Activated CD4-positive, alpha-beta T cell treated with anti-CD3 and anti-CD28 coated beads for 24 hours (primary cell): ENCODE data around the gene NBPF10.
"Not testable (repeated sequence)": the region's sequence is repeated elsewhere in the genome, so short reads cannot be mapped to it uniquely, and the experiment has no call there.

Source experiments
- DNase-seq, 2 donors: peaks; one replicate each; pipeline ENCODE4 v3.0.0-alpha.2; 2020; ENCODE audit warnings: low read depth in 2 of 2

NBPF10 gene, protein sequence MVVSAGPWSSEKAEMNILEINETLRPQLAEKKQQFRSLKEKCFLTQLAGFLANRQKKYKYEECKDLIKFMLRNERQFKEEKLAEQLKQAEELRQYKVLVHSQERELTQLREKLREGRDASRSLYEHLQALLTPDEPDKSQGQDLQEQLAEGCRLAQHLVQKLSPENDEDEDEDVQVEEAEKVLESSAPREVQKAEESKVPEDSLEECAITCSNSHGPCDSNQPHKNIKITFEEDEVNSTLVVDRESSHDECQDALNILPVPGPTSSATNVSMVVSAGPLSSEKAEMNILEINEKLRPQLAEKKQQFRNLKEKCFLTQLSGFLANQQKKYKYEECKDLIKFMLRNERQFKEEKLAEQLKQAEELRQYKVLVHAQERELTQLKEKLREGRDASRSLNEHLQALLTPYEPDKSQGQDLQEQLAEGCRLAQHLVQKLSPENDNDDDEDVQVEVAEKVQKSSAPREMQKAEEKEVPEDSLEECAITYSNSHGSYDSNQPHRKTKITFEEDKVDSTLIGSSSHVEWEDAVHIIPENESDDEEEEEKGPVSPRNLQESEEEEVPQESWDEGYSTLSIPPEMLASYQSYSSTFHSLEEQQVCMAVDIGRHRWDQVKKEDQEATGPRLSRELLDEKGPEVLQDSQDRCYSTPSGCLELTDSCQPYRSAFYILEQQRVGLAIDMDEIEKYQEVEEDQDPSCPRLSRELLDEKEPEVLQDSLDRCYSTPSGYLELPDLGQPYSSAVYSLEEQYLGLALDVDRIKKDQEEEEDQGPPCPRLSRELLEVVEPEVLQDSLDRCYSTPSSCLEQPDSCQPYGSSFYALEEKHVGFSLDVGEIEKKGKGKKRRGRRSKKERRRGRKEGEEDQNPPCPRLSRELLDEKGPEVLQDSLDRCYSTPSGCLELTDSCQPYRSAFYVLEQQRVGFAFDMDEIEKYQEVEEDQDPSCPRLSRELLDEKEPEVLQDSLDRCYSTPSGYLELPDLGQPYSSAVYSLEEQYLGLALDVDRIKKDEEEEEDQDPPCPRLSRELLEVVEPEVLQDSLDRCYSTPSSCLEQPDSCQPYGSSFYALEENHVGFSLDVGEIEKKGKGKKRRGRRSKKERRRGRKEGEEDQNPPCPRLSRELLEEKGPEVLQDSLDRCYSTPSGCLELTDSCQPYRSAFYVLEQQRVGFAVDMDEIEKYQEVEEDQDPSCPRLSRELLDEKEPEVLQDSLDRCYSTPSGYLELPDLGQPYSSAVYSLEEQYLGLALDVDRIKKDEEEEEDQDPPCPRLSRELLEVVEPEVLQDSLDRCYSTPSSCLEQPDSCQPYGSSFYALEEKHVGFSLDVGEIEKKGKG (N-terminal part only)

DNA sequence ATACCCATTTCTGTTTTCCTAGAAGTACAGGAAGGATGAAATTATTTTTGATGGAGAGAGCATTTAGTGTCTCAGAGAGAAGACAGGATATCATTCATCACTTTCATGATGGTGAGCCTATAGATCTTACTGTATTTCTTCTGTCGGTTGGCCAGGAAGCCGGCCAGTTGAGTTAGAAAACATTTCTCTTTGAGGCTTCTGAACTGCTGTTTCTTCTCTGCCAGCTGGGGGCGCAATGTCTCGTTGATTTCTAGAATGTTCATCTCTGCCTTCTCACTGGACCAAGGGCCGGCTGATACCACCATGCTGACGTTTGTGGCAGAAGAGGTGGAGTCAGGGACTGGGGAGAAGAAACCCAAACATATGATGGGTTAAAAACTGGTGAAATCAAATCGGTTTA is at the start of gene NBPF10:
Gene NBPF10, minus strand, starts transcription at position 340 of the 400 bp plus-strand sequence. Its CDS starts 35 bp downstream, at position 305.
- not testable (repeated sequence) for DNase-seq

DNA sequence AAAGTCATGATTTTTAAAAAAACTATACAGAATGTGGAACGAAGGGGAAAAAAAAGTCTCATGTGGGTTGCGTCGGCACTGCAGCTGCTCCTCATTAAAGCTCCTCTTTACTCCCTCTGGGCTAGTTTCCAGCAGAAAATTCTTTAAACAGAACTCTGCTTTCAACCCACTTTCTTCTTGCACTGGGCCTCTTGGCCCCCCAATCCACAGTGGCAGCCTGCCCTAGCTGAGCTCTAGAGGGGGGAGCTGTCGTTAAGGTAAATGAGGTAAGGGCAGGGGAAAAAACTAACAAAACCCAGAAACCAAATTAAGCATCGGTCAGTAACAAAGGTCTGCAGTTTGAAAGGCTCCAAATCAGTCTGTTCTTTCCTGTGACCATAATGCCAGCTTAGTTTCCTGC is 29.9 kb upstream of the NBPF10 start:
- DNase-seq = not testable (repeated sequence)

DNA sequence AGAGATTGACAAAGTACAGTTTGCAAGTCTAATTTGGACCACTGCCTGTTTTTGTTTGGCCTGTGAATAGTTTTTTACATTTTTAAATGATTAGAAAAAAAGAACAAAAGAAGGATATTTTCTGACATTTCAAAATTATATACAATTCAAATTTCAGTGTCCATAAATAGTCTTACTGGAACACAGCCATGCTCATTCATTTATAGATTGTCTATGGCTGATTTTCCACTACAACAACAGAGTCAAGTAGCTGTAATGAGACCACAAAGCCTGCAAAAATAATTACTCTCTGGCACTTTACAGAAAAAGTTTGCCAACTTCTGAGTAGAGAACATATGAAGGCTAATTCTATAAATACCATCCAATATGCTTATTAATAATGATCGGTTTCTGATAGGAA is 23.1 kb upstream of the NBPF10 start:
- not testable (repeated sequence) for DNase-seq

DNA sequence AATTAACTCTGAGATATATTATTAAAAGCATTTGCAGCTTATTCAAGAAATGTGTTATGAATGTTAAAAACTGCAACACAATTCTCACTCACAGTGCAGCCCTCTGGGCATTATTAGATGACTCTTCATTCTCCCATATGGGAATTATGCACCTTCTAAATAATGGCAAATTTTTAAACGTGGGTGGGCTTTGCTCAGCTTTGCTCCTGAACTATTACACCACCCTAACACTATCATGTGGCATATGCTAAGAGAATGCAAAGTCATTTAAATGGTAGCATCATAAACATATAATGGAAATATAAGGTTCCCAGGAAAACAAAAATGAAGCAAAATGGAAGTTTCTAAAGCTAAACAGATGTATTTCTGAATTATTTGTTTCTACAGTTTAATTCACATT is 22.7 kb upstream of the NBPF10 start:
- DNase-seq = not testable (repeated sequence)
